Mesothelial cell of epicardium (in vitro differentiated cells): ENCODE measurements around the gene PLCB4. TPM values are rescaled to one million over a fixed set of nuclear protein-coding genes. Genes with fewer than 3 reads are reported as not detected.

Experiments used
- DNase-seq, 2 experiments: peaks; one replicate each; pipeline ENCODE4 v3.0.0; 2021; ENCODE audit warnings: low spot score in 2 of 2; ENCODE audit not compliant: unreplicated experiment in 2 of 2
- H3K27ac Mint-ChIP-seq: 2 replicates; pipeline ENCODE4 v1.8.0; 2021; ENCODE audit warnings: mixed read lengths
- H3K27me3 Mint-ChIP-seq: 2 replicates; pipeline ENCODE4 v1.8.0; 2021; ENCODE audit warnings: low read depth, mixed read lengths
- H3K36me3 Mint-ChIP-seq: 2 replicates; pipeline ENCODE4 v1.8.0; 2021; ENCODE audit warnings: mixed read lengths
- H3K4me1 Mint-ChIP-seq: 2 replicates; pipeline ENCODE4 v1.8.0; 2021; ENCODE audit warnings: mixed read lengths
- H3K4me3 Mint-ChIP-seq: 2 replicates; pipeline ENCODE4 v1.8.0; 2021; ENCODE audit warnings: mild to moderate bottlenecking, moderate library complexity, mixed read lengths
- H3K9me3 Mint-ChIP-seq: 2 replicates; pipeline ENCODE4 v1.8.0; 2021; ENCODE audit warnings: mixed read lengths
- CTCF ChIP-seq: fragments of 200-600 bp; sonication (generic); IDR thresholded peaks from one replicate; pipeline ENCODE4 v1.5.0; 2021; ENCODE audit warnings: antibody characterized with exemption; ENCODE audit not compliant: unreplicated experiment
- total RNA-seq: library from RNA; stranded (reverse); gene quantifications from 3 replicates; pipeline ENCODE4 v1.2.1, GENCODE V29; 2021

Gene PLCB4
- total RNA-seq, 1 donor from 2014 or later: 14.0 TPM

- Mint-ChIP-seq H3K9me3 (no peaks in the 10 kb centered on the region), H3K4me1 (no peaks in the 10 kb centered on the region), H3K27ac (no peak overlapping the region), H3K27me3 (no peaks in the 10 kb centered on the region), H3K36me3 (no peaks in the 10 kb centered on the region), H3K4me3 (no peak overlapping the region)
- no peak for DNase-seq
- TF ChIP-seq CTCF: no peak
Observed at GRCh38 chr20:9476174-9476573, 407.3 kb downstream of the PLCB4 start.

GRCh38 chr20:9476637-9477036 is 407.8 kb downstream of the PLCB4 start:
- Mint-ChIP-seq H3K9me3 (no peaks in the 10 kb centered on the region), H3K27ac (no peak overlapping the region), H3K27me3 (no peaks in the 10 kb centered on the region), H3K4me1 (no peaks in the 10 kb centered on the region), H3K36me3 (no peaks in the 10 kb centered on the region), H3K4me3 (no peak overlapping the region)
- no peak for TF ChIP-seq CTCF
- no peak for DNase-seq

- H3K4me1 Mint-ChIP-seq: no peaks in the 10 kb centered on the region
- H3K36me3 Mint-ChIP-seq: no peaks in the 10 kb centered on the region
- DNase-seq: no peak
- TF ChIP-seq CTCF: no peak
- no peak overlapping the region for H3K4me3 Mint-ChIP-seq
- no peak overlapping the region for H3K27ac Mint-ChIP-seq
- H3K27me3 Mint-ChIP-seq: peaks cover 5% of the 10 kb centered on the region
- H3K9me3 Mint-ChIP-seq: no peaks in the 10 kb centered on the region
Observed at GRCh38 chr20:9478771-9479170, 409.9 kb downstream of the PLCB4 start.

GRCh38 chr20:9480066-9480465 is 411.2 kb downstream of the PLCB4 start:
- DNase-seq: no peak
- Mint-ChIP-seq H3K27me3 (peaks cover 5% of the 10 kb centered on the region), H3K4me3 (no peak overlapping the region), H3K27ac (no peak overlapping the region), H3K4me1 (no peaks in the 10 kb centered on the region), H3K9me3 (no peaks in the 10 kb centered on the region), H3K36me3 (no peaks in the 10 kb centered on the region)
- no peak for TF ChIP-seq CTCF

- Mint-ChIP-seq H3K36me3 (no peaks in the 10 kb centered on the region), H3K4me1 (no peaks in the 10 kb centered on the region), H3K27ac (no peak overlapping the region), H3K9me3 (no peaks in the 10 kb centered on the region), H3K4me3 (no peak overlapping the region), H3K27me3 (peaks cover 12% of the 10 kb centered on the region)
- no peak for TF ChIP-seq CTCF
- no peak for DNase-seq
Observed at GRCh38 chr20:9482180-9482579, 413.3 kb downstream of the PLCB4 start.

GRCh38 chr20:9483131-9483530 is 414.2 kb downstream of the PLCB4 start:
- H3K27ac Mint-ChIP-seq: no peak overlapping the region
- DNase-seq: no peak
- H3K4me1 Mint-ChIP-seq: no peaks in the 10 kb centered on the region
- no peak overlapping the region for H3K4me3 Mint-ChIP-seq
- peaks cover 16% of the 10 kb centered on the region for H3K27me3 Mint-ChIP-seq
- H3K36me3 Mint-ChIP-seq: no peaks in the 10 kb centered on the region
- no peaks in the 10 kb centered on the region for H3K9me3 Mint-ChIP-seq
- no peak for TF ChIP-seq CTCF
